Measurements from ENCODE around the gene NAA20.
A peak's percentile ranks its signal among the peaks of the same experiment; 100 is the strongest.

Gene NAA20

DNA sequence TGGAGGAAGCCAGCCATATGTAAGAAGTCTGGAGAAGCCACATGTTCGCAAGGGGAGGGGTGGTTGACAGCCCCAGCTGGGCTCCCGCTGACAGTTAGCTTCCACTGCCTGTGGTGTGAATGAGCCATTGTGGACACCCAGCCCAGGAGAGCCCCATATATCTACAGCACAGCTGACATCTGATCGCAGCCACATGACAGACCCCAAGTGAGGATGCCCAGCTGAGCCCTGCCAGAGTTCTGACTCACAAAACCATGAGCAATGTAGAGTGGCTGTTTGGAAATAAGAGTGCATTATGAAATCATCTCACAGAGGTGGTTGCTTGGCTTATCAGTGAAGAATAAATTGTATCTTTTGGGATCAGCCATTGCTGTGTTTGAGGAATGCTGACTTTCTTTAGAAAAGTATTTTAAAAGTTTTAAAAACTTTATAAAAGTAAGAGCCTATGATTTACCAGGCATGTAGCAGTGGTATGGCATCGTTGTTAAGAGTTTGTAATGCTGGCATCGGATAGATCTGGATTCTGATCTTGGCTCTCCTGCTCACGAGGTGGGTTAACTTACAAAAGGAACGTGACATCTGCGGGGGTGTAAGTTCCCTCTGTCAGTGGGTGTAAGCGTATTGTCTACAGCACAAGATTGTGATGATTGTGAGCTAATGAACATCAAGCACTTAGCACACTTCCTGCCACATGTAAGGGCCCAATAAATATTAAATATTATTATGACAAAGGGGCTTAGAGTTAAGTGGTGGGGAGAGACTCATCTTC, 59.3 kb downstream of the NAA20 start:
- DNase-seq (ENCODE audit: low read depth), result peak; percentile 56

GRCh38 chr20:20078041-20078440, 60.9 kb downstream of the NAA20 start:
- DNase-seq (ENCODE audit: low read depth), result no peak

- DNase-seq (ENCODE audit: low read depth), result no peak
Measured at GRCh38 chr20:20079102-20079784, 62.1 kb downstream of the NAA20 start.
